ENCODE measurements around the gene SEC14L1.

The SEC14L1 gene

DNA sequence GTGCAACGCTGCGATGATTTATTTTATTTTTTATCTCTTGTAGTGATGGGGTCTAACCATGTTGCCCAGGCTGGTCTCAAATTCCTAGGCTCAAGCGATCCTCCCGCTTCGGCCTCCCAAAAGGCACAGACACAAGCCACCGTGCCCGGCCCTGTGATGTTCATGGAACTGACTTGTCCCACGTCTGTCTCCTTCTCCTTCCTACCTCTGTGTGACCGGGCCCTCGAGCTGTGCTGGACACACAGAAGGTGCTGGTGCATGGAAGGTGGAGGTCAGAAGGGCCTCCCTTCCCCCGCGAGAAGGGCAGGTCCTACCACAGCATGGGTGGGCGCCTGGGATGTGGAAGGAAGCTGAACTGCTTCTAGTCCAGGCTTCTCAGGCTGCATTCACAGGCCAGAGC lies 88.0 kb downstream of the SEC14L1 start:
- H3K27ac Mint-ChIP-seq, result no peak overlapping the region
- peaks cover 5% of the 10 kb centered on the region for H3K4me1 Mint-ChIP-seq (ENCODE audit: low read depth)
- peaks cover 6% of the 10 kb centered on the region for H3K9me3 Mint-ChIP-seq
- no peak for DNase-seq
- no peaks in the 10 kb centered on the region for H3K36me3 Mint-ChIP-seq (ENCODE audit: low read depth)
- no peaks in the 10 kb centered on the region for H3K27me3 Mint-ChIP-seq
- H3K4me3 Mint-ChIP-seq, result no peak overlapping the region

DNA sequence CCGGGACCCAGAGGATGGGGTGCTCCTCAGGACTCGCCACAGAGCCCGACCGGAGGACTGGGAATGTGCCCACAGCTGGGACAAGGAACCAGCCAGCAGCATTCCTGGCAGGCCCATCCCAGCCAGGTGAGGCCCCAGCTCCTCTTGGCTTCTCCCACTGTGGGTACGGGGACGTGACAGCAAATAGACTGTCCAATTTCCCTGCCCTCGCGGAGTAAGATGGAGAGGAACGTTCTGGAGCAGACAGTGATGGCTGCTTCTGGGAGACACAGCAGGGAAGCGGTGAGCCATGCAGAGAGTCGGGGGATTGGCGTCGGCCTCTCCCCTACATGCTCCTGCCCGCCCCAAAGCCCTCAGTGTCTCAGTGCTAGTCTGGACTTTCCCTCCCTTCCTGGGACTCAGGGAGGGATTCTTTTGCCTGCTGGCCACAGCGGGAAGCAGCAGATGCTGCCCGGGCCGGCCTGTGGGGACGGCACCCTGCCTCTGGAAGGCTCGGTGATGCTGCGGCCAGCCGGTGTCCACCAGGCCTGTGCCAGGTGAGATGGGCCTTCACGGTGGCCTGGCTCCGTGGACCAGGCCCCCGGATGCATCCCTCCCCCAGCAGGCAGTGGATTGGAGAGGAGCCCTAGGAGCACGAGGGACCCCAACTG lies 89.1 kb downstream of the SEC14L1 start:
- Mint-ChIP-seq H3K27ac (no peak overlapping the region), H3K4me1 (ENCODE audit: low read depth) (peaks cover 12% of the 10 kb centered on the region), H3K36me3 (ENCODE audit: low read depth) (no peaks in the 10 kb centered on the region), H3K27me3 (no peaks in the 10 kb centered on the region), H3K4me3 (no peak overlapping the region), H3K9me3 (peaks cover 6% of the 10 kb centered on the region)
- DNase-seq, result no peak

GRCh38 chr17:77230436-77230830 lies 89.7 kb downstream of the SEC14L1 start:
- Mint-ChIP-seq H3K9me3 (peaks cover 2% of the 10 kb centered on the region), H3K4me1 (ENCODE audit: low read depth) (peaks cover 17% of the 10 kb centered on the region), H3K4me3 (no peak overlapping the region), H3K36me3 (ENCODE audit: low read depth) (no peaks in the 10 kb centered on the region), H3K27me3 (no peaks in the 10 kb centered on the region), H3K27ac (no peak overlapping the region)
- DNase-seq, result no peak

- no peak overlapping the region for H3K27ac Mint-ChIP-seq
- no peak for DNase-seq
- H3K36me3 Mint-ChIP-seq (ENCODE audit: low read depth), result no peaks in the 10 kb centered on the region
- H3K9me3 Mint-ChIP-seq, result peaks cover 2% of the 10 kb centered on the region
- H3K27me3 Mint-ChIP-seq, result no peaks in the 10 kb centered on the region
- peaks cover 20% of the 10 kb centered on the region for H3K4me1 Mint-ChIP-seq (ENCODE audit: low read depth)
- H3K4me3 Mint-ChIP-seq, result no peak overlapping the region
Measured at GRCh38 chr17:77231076-77231871, 90.5 kb downstream of the SEC14L1 start.

DNA sequence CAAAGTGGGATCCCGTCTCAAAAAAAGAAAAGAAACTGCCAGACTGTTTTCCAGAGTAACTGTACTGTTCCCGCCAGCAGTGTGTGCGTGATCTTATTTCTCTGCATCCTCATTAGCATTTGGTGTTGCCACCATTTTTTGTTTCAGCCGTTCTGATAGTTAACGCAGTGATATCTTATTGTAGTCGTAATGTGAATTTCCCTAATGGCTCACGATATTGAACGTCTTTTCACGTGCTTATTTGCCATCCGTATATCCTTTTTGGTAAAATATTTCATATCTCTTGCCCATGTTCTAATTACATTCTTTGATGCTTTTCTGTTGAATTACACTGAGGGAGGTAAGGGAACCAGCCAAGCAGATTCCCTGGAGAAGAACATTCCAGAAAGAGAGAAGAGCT lies 92.4 kb downstream of the SEC14L1 start:
- no peaks in the 10 kb centered on the region for H3K27me3 Mint-ChIP-seq
- H3K9me3 Mint-ChIP-seq, result peaks cover 2% of the 10 kb centered on the region
- no peak overlapping the region for H3K4me3 Mint-ChIP-seq
- DNase-seq, result no peak
- H3K36me3 Mint-ChIP-seq (ENCODE audit: low read depth), result no peaks in the 10 kb centered on the region
- no peak overlapping the region for H3K27ac Mint-ChIP-seq
- peaks cover 20% of the 10 kb centered on the region for H3K4me1 Mint-ChIP-seq (ENCODE audit: low read depth)

DNA sequence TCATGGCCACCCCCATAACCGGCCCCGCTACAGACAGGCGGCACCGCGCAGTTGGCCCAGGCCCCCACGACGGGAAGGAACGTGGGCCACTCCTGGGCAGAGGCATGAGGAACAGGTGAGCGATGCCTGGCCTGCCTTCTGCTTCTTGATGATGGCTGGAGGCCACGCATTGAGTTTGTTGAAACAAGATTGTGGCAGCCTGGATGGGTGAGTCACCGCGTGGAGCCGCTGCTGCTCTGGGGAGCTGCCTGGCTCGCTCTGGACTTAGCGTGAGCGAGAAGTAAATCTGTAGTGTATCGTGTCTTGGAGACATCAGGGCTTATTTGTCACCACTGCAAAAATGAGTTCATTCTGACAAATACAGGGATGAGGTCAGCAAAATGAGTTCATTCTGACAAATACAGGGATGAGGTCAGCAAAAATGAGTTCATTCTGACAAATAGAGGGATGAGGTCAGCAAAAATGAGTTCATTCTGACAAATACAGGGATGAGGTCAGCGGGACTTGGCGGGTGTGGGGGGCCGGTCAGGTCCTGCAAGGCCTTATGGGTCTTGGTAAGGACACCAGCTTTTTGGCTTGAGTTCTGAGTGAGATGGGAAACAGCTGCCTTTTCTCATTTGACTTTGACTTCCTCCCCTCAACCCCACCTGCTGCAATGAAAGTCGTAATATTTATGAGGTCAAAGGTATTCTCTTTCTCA lies 93.0 kb downstream of the SEC14L1 start:
- H3K4me3 Mint-ChIP-seq, result no peak overlapping the region
- H3K27me3 Mint-ChIP-seq, result no peaks in the 10 kb centered on the region
- DNase-seq, result no peak
- peak overlapping the region; percentile 74 for H3K27ac Mint-ChIP-seq
- no peaks in the 10 kb centered on the region for H3K36me3 Mint-ChIP-seq (ENCODE audit: low read depth)
- peaks cover 2% of the 10 kb centered on the region for H3K9me3 Mint-ChIP-seq
- peaks cover 20% of the 10 kb centered on the region for H3K4me1 Mint-ChIP-seq (ENCODE audit: low read depth)

GRCh38 chr17:77234695-77235094 lies 93.9 kb downstream of the SEC14L1 start:
- H3K4me1 Mint-ChIP-seq (ENCODE audit: low read depth), result peaks cover 20% of the 10 kb centered on the region
- peak overlapping the region; percentile 66 for H3K27ac Mint-ChIP-seq
- peak overlapping the region; percentile 65 for H3K4me3 Mint-ChIP-seq
- DNase-seq, result no peak
- H3K36me3 Mint-ChIP-seq (ENCODE audit: low read depth), result no peaks in the 10 kb centered on the region
- H3K27me3 Mint-ChIP-seq, result no peaks in the 10 kb centered on the region
- peaks cover 2% of the 10 kb centered on the region for H3K9me3 Mint-ChIP-seq

GRCh38 chr17:77235370-77235941 lies 94.7 kb downstream of the SEC14L1 start:
- H3K4me3 Mint-ChIP-seq, result peak overlapping the region; percentile 65
- H3K27ac Mint-ChIP-seq, result peak overlapping the region; percentile 66
- peaks cover 2% of the 10 kb centered on the region for H3K9me3 Mint-ChIP-seq
- peak; percentile 52 for DNase-seq
- no peaks in the 10 kb centered on the region for H3K36me3 Mint-ChIP-seq (ENCODE audit: low read depth)
- H3K4me1 Mint-ChIP-seq (ENCODE audit: low read depth), result peaks cover 20% of the 10 kb centered on the region
- no peaks in the 10 kb centered on the region for H3K27me3 Mint-ChIP-seq

- H3K36me3 Mint-ChIP-seq (ENCODE audit: low read depth), result no peaks in the 10 kb centered on the region
- no peak overlapping the region for H3K27ac Mint-ChIP-seq
- peaks cover 2% of the 10 kb centered on the region for H3K9me3 Mint-ChIP-seq
- no peak for DNase-seq
- peaks cover 20% of the 10 kb centered on the region for H3K4me1 Mint-ChIP-seq (ENCODE audit: low read depth)
- H3K27me3 Mint-ChIP-seq, result no peaks in the 10 kb centered on the region
- H3K4me3 Mint-ChIP-seq, result no peak overlapping the region
Measured at GRCh38 chr17:77237232-77238008, 96.7 kb downstream of the SEC14L1 start.

DNA sequence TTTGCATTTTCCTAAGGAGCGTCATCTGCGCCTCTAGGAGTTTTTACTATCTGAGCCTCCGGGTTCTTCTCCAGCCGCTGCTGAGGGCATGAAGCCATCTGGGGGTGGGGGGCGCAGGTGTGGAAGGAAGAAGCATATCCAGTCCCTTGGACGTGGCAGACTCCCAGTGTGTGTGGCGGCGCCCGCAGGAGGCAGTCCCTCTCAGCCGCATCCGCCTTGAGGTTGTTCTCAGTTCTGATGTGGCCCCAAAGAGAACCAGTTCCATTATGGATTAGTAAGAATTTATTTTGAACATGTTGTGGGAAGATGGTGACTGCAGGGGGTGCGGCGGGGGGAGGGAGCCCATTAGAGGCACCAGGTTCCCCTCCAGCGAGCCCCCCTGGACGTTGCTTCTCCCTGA lies 100.2 kb downstream of the SEC14L1 start:
- no peak for DNase-seq
- H3K4me3 Mint-ChIP-seq, result no peak overlapping the region
- H3K36me3 Mint-ChIP-seq (ENCODE audit: low read depth), result no peaks in the 10 kb centered on the region
- H3K4me1 Mint-ChIP-seq (ENCODE audit: low read depth), result peaks cover 5% of the 10 kb centered on the region
- H3K9me3 Mint-ChIP-seq, result no peaks in the 10 kb centered on the region
- H3K27me3 Mint-ChIP-seq, result peaks cover 1% of the 10 kb centered on the region
- H3K27ac Mint-ChIP-seq, result no peak overlapping the region

DNA sequence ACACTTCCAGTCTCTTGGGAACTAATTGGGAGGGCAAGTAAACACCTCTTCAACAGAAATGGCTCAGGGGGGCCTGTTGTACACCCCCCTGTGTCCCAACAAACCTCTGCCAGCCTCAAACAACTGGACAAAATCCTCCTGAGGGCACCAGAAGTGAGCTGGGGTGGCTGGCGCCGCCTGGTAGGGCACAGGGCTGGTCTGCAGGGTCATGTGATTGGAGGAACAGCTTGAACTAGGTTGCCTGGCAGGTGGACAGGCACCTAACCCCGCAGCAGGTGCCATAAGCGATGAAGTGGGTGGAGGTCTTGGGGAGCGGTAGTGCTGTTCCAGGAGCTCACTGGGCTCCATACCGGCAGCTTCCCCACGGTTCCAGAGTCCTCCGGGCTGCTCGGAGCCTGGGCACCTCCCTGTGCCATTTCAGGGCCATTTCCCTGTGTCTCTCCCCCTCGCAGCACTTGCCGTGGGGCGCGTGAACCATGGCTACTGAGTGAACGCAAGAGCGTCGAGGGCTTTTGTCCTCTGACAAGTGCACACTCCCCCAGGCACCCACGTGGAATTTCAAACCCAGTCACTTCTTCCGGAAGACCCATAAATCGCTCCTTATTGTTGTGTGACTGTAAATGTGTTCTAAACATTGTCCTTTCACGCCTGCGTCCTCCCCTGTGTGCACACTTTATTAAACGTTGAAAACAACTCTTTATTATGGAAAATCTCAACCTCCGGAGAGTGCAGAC lies 101.5 kb downstream of the SEC14L1 start:
- Mint-ChIP-seq H3K9me3 (no peaks in the 10 kb centered on the region), H3K27me3 (peaks cover 4% of the 10 kb centered on the region), H3K4me3 (no peak overlapping the region), H3K4me1 (ENCODE audit: low read depth) (peaks cover 5% of the 10 kb centered on the region), H3K36me3 (ENCODE audit: low read depth) (no peaks in the 10 kb centered on the region), H3K27ac (no peak overlapping the region)
- DNase-seq, result no peak

DNA sequence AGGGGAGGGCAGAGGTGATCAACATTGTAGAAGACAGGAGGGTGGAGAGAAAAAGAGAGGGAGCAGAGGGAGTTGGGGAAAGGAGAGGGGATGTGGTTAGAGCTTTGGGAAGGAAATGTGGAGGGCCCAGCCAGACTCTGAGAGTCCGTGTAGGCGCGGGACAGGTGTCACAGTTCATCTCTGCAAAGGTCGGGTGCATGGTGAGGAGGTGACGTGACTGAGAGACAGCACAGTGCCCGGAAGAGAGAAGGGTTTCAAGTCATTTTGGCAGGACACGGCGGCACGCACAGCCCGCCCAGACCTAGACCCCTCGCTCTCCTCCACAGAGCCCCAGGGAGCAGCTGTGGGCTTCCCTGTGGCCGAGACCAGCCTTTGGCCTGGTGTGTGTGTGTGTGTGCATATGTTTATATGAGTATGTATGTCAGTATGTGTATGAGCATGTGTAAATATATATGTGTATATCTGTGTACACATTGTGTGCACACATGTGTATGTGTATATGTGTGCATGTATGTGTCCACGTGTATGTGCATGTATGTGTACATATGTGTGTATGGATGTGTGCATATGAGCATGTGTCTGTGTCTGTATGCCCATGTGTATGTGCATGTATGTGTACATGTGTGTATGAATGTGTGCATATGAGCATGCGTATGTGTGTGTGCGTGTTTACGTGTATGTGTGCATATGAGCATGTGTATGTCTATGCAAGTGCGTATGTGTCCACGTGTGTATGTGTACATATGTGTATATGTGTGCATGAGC lies 104.6 kb downstream of the SEC14L1 start:
- no peaks in the 10 kb centered on the region for H3K36me3 Mint-ChIP-seq (ENCODE audit: low read depth)
- H3K4me3 Mint-ChIP-seq, result no peak overlapping the region
- H3K4me1 Mint-ChIP-seq (ENCODE audit: low read depth), result peaks cover 10% of the 10 kb centered on the region
- no peaks in the 10 kb centered on the region for H3K9me3 Mint-ChIP-seq
- H3K27ac Mint-ChIP-seq, result no peak overlapping the region
- DNase-seq, result no peak
- peaks cover 26% of the 10 kb centered on the region for H3K27me3 Mint-ChIP-seq
